ENCODE results near the gene ABCB11.

GRCh38 chr2:168889635-168890005 is 141.5 kb downstream of the ABCB11 start:
- TF ChIP-seq CTCF (IDR thresholded peaks at IDR 0.05), result no peak
- no peak for TF ChIP-seq POLR2A (IDR thresholded peaks at IDR 0.05)

Measured in breast epithelium (tissue), 3 donors.